Purkinje cell (primary cell): ENCODE data around the gene SPNS3. TPM values are rescaled to one million over a fixed set of nuclear protein-coding genes. Genes with fewer than 3 reads are reported as not detected.

Experiments used
- polyA plus RNA-seq: library from polyadenylated mRNA; unstranded; fragments of >200 nt; fragmentation: Nextera tagmentation; gene quantifications from 2 replicates; pipeline ENCODE4 v1.2.1, GENCODE V29; 2014

Gene SPNS3
- not detected in 2 replicates for polyA plus RNA-seq

GRCh38 chr17:4433515-4434031 lies at the start of gene SPNS3:
SPNS3 (plus strand) TSS chr17:4433940; CDS start chr17:4433968, 28 bp downstream.

GRCh38 chr17:4498461-4499397 lies 65.0 kb downstream of the SPNS3 start, which contains the start of gene SPNS2:
SPNS2 (plus strand) TSS chr17:4498881; CDS start chr17:4499048, 167 bp downstream.

Other genes starting within 250 kb of the SPNS3 start
- gene ANKFY1, start 170.0 kb upstream of the SPNS3 start, polyA plus RNA-seq = 7.1 and 13.1 TPM in 2 replicates
- 67.9 and 89.7 TPM in 2 replicates for gene UBE2G1, start 67.3 kb upstream of the SPNS3 start, polyA plus RNA-seq
- 5.8 and 10.9 TPM in 2 replicates for gene SPNS2, start 64.9 kb downstream of the SPNS3 start, polyA plus RNA-seq
- 5.6 and 5.9 TPM in 2 replicates for gene MYBBP1A, start 121.4 kb downstream of the SPNS3 start, polyA plus RNA-seq
- gene GGT6, start 126.6 kb downstream of the SPNS3 start, polyA plus RNA-seq = not detected in 2 replicates
- gene SMTNL2, start 150.6 kb downstream of the SPNS3 start, polyA plus RNA-seq = 0.12 TPM in 1 of 2 replicates, not detected in the other
- not detected in 2 replicates for gene ALOX15, start 207.7 kb downstream of the SPNS3 start, polyA plus RNA-seq